Neural progenitor cell (in vitro differentiated cells): Measurements from ENCODE around the gene TMEM200C. TPM values are rescaled to one million over a fixed set of nuclear protein-coding genes. Genes with fewer than 3 reads are reported as not detected.

Experiments used
- DNase-seq: peaks from one replicate; pipeline ENCODE4 v3.0.0-alpha.2; 2016; ENCODE audit warnings: low spot score
- H2AFZ ChIP-seq: fragments of 200-600 bp; sonication (generic); replicated peaks from 2 replicates; pipeline ENCODE4 v1.6.1; 2016; ENCODE audit warnings: antibody characterized with exemption
- H3F3A ChIP-seq: fragments of 200-600 bp; sonication (generic); 2 replicates; pipeline ENCODE4 v1.6.1; 2016; ENCODE audit warnings: antibody characterized with exemption, low read depth
- H3K27ac ChIP-seq: fragments of 200-600 bp; sonication (generic); 2 replicates; pipeline ENCODE4 v1.5.1; 2016; ENCODE audit warnings: mild to moderate bottlenecking
- H3K27me3 ChIP-seq: fragments of 200-600 bp; sonication (generic); 2 replicates; pipeline ENCODE4 v1.6.1; 2016; ENCODE audit warnings: mild to moderate bottlenecking, moderate library complexity
- H3K36me3 ChIP-seq: fragments of 200-600 bp; sonication (generic); 2 replicates; pipeline ENCODE4 v1.5.1; 2016
- H3K4me1 ChIP-seq: fragments of 200-600 bp; sonication (generic); 2 replicates; pipeline ENCODE4 v1.6.1; 2016; ENCODE audit warnings: mixed run types
- H3K4me2 ChIP-seq: fragments of 200-600 bp; sonication (generic); 2 replicates; pipeline ENCODE4 v1.6.1; 2016
- H3K4me3 ChIP-seq: fragments of 200-600 bp; sonication (generic); 2 replicates; pipeline ENCODE4 v1.5.1; 2016
- H3K79me2 ChIP-seq: fragments of 200-600 bp; sonication (generic); 2 replicates; pipeline ENCODE4 v1.6.1; 2016; ENCODE audit warnings: low read depth
- H3K9ac ChIP-seq: fragments of 200-600 bp; sonication (generic); 2 replicates; pipeline ENCODE4 v1.6.1; 2016
- H3K9me3 ChIP-seq: fragments of 200-600 bp; sonication (generic); 2 replicates; pipeline ENCODE4 v1.5.1; 2016; ENCODE audit warnings: low read depth
- H4K20me1 ChIP-seq: fragments of 200-600 bp; sonication (generic); 2 replicates; pipeline ENCODE4 v1.6.1; 2016; ENCODE audit warnings: low read depth
- H3K27ac Mint-ChIP-seq: 3 replicates; pipeline ENCODE4 v1.8.0; 2021; ENCODE audit warnings: mixed read lengths
- H3K27me3 Mint-ChIP-seq: 2 replicates; pipeline ENCODE4 v1.8.0; 2022; ENCODE audit warnings: low read depth, mild to moderate bottlenecking, inconsistent platforms, moderate library complexity, mixed read lengths; ENCODE audit not compliant: insufficient read depth
- H3K36me3 Mint-ChIP-seq: 3 replicates; pipeline ENCODE4 v1.8.0; 2021; ENCODE audit warnings: mixed read lengths
- H3K4me1 Mint-ChIP-seq: 3 replicates; pipeline ENCODE4 v1.8.0; 2021; ENCODE audit warnings: mixed read lengths
- H3K4me3 Mint-ChIP-seq: 3 replicates; pipeline ENCODE4 v1.8.0; 2021; ENCODE audit warnings: mild to moderate bottlenecking, moderate library complexity, mixed read lengths
- H3K9me3 Mint-ChIP-seq: 3 replicates; pipeline ENCODE4 v1.8.0; 2020; ENCODE audit warnings: mixed read lengths
- CTCF ChIP-seq: fragments of 200-600 bp; sonication (generic); IDR thresholded peaks from 2 replicates; pipeline ENCODE4 v1.5.1; 2017; ENCODE audit warnings: antibody characterized with exemption, mild to moderate bottlenecking
- EZH2 ChIP-seq: fragments of 200-600 bp; sonication (generic); IDR thresholded peaks from 2 replicates; pipeline ENCODE4 v1.6.1; 2017; ENCODE audit warnings: antibody characterized with exemption, mild to moderate bottlenecking, moderate library complexity
- EZH2phosphoT487 ChIP-seq: fragments of 200-600 bp; sonication (generic); IDR thresholded peaks from 2 replicates; pipeline ENCODE4 v1.6.1; 2017; ENCODE audit warnings: antibody characterized with exemption
- total RNA-seq: library from RNA; depleted of rRNA; stranded (reverse); fragments of >200 nt; gene quantifications from 2 replicates; pipeline ENCODE4 v1.2.3, GENCODE V29; 2015; ENCODE audit warnings: low replicate concordance

The TMEM200C gene
- total RNA-seq, 1 donor from 2014 or later, result 1.4 TPM

- Histone ChIP-seq H3F3A (no peaks in the 10 kb centered on the region), H3K4me3 (no peak overlapping the region), H3K4me2 (no peak overlapping the region), H3K9ac (no peak overlapping the region), H3K79me2 (no peaks in the 10 kb centered on the region), H3K4me1 (no peaks in the 10 kb centered on the region), H3K27me3 (peaks cover under 1% of the 10 kb centered on the region), H3K27ac (no peak overlapping the region), H3K9me3 (no peaks in the 10 kb centered on the region), H4K20me1 (peaks cover 7% of the 10 kb centered on the region), H3K36me3 (no peaks in the 10 kb centered on the region), H2AFZ (no peak overlapping the region)
- H3K27me3 Mint-ChIP-seq, result no peaks in the 10 kb centered on the region
- no peak overlapping the region for H3K27ac Mint-ChIP-seq
- DNase-seq, result no peak
- TF ChIP-seq EZH2phosphoT487, result no peak
- TF ChIP-seq EZH2, result no peak
- no peak for TF ChIP-seq CTCF
- no peaks in the 10 kb centered on the region for H3K4me1 Mint-ChIP-seq
- peaks cover 9% of the 10 kb centered on the region for H3K36me3 Mint-ChIP-seq
- no peaks in the 10 kb centered on the region for H3K9me3 Mint-ChIP-seq
- H3K4me3 Mint-ChIP-seq, result no peak overlapping the region
Observed at GRCh38 chr18:5884375-5884774, 10.9 kb downstream of the TMEM200C start.

GRCh38 chr18:5879479-5879882 lies 15.8 kb downstream of the TMEM200C start:
- Histone ChIP-seq H3K4me1 (no peaks in the 10 kb centered on the region), H3F3A (no peaks in the 10 kb centered on the region), H3K27me3 (no peaks in the 10 kb centered on the region), H3K79me2 (no peaks in the 10 kb centered on the region), H2AFZ (no peak overlapping the region), H3K36me3 (no peaks in the 10 kb centered on the region), H3K9me3 (no peaks in the 10 kb centered on the region), H3K9ac (no peak overlapping the region), H3K4me3 (no peak overlapping the region), H4K20me1 (no peaks in the 10 kb centered on the region), H3K4me2 (no peak overlapping the region), H3K27ac (no peak overlapping the region)
- Mint-ChIP-seq H3K36me3 (no peaks in the 10 kb centered on the region), H3K27ac (no peak overlapping the region), H3K9me3 (no peaks in the 10 kb centered on the region), H3K27me3 (no peaks in the 10 kb centered on the region), H3K4me1 (no peaks in the 10 kb centered on the region), H3K4me3 (no peak overlapping the region)
- TF ChIP-seq CTCF (peak; percentile 86), EZH2phosphoT487 (no peak)
- peak; percentile 31 for DNase-seq

- H3K4me1 ChIP-seq, result no peaks in the 10 kb centered on the region
- H2AFZ ChIP-seq, result no peak overlapping the region
- Mint-ChIP-seq H3K27me3 (no peaks in the 10 kb centered on the region), H3K4me3 (no peak overlapping the region), H3K27ac (no peak overlapping the region), H3K9me3 (no peaks in the 10 kb centered on the region), H3K4me1 (no peaks in the 10 kb centered on the region), H3K36me3 (no peaks in the 10 kb centered on the region)
- H3K9me3 ChIP-seq, result no peaks in the 10 kb centered on the region
- H3K36me3 ChIP-seq, result no peaks in the 10 kb centered on the region
- H3K4me3 ChIP-seq, result no peak overlapping the region
- DNase-seq, result no peak
- H4K20me1 ChIP-seq, result no peaks in the 10 kb centered on the region
- H3K27me3 ChIP-seq, result no peaks in the 10 kb centered on the region
- H3K9ac ChIP-seq, result no peak overlapping the region
- H3K4me2 ChIP-seq, result no peak overlapping the region
- no peaks in the 10 kb centered on the region for H3K79me2 ChIP-seq
- no peak overlapping the region for H3K27ac ChIP-seq
- no peaks in the 10 kb centered on the region for H3F3A ChIP-seq
- no peak for TF ChIP-seq CTCF
- TF ChIP-seq EZH2phosphoT487, result no peak
- TF ChIP-seq EZH2, result no peak
Observed at GRCh38 chr18:5876891-5877290, 18.4 kb downstream of the TMEM200C start.
